GM21576 (cell line): ENCODE data around the gene PABPC4L.
"Not testable (repeated sequence)": the region's sequence is repeated elsewhere in the genome, so short reads cannot be mapped to it uniquely, and the experiment has no call there.

Source experiments
- ATAC-seq: cut with Tn5 transposase; IDR thresholded peaks from one replicate; pipeline ENCODE4 v1.9.1; 2021; ENCODE audit warnings: mild to moderate bottlenecking, moderate library complexity; ENCODE audit not compliant: unreplicated experiment

PABPC4L gene

GRCh38 chr4:134201216-134202161 is at the start of gene PABPC4L:
Gene PABPC4L (minus strand): TSS chr4:134201789. CDS start chr4:134201019, 770 bp downstream.
- ATAC-seq, result no peak

GRCh38 chr4:134251322-134251721 is 49.7 kb upstream of the PABPC4L start:
- ATAC-seq, result no peak

- no peak for ATAC-seq
These were observed 42.4 kb upstream of the PABPC4L start for GRCh38 chr4:134243742-134244713.

DNA sequence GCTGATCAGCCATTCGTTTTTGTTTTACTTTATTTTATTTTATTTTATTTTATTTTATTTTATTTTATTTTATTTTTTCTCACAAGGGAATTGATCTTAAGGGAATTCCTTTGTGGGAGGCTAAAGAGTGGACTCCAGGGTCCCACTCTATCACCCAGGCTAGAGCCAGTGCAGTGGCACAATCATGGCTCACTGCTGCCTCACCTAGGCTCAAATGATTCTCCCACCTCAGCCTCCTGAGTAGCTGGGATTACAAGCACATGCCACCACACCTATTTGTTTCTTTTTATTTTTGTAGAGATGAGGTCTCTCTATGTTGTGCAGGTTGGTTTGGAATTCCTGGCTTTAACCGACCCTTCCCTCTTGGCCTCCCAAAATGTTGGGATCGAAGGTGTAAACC is 17.5 kb upstream of the PABPC4L start:
- ATAC-seq, result no peak

- ATAC-seq, result no peak
These were observed 14.8 kb upstream of the PABPC4L start for GRCh38 chr4:134216411-134216810.

- ATAC-seq, result no peak
These were observed 14.2 kb upstream of the PABPC4L start for GRCh38 chr4:134215620-134216344.

DNA sequence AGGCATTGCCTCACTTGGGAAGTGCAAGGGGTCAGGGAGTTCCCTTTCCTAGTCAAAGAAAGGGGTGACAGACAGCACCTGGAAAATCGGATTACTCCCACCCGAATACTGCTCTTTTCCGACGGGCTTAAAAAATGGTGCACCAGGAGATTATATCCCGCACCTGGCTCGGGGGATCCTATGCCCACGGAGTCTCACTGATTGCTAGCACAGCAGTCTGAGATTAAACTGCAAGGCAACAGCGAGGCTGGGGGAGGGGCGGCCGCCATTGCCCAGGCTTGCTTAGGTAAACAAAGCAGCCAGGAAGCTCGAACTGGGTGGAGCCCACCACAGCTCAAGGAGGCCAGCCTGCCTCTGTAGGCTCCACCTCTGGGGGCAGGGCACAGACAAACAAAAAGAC is 6.4 kb upstream of the PABPC4L start:
- not testable (repeated sequence) for ATAC-seq

GRCh38 chr4:134202166-134202956 is 772 bp upstream of the PABPC4L start:
- ATAC-seq, result no peak

DNA sequence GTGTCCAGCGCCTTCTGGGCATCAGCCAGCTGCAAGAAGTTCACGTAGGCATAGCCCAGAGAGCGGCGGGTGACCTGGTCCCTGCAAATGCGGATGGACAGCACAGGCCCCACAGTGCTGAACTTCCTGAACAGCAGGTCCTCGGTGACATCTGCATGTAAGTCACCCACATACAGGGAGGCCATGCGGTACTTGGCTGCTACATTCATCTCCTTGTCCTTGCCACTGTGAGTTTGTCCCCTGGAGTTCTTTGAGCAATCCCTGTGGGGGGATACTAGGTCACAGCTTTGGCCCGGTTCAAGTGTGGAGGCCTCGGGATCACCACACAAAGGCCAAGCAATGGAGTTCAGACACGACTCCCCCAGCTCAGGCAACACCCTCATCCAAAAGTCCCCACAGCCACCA is 776 bp downstream of the PABPC4L start:
- no peak for ATAC-seq

DNA sequence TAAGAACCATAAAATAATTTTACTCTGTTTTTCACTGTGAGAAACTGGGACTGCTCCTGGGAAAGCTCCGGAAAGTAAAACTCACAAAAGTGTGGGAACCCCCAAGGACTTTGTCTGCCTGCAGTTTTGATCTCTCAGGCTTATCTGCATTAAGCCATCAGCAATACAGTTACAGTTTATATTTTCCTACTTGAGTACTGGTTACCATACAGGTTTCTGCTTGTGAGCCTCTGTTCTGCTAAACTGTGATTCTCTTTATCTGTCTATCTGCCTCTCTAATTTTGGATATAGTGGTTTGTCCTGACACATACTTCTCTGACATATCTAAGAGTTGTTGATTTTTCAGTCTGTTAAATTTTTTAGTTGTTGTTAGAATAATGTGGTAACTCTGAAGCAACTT is 11.6 kb downstream of the PABPC4L start:
- no peak for ATAC-seq

DNA sequence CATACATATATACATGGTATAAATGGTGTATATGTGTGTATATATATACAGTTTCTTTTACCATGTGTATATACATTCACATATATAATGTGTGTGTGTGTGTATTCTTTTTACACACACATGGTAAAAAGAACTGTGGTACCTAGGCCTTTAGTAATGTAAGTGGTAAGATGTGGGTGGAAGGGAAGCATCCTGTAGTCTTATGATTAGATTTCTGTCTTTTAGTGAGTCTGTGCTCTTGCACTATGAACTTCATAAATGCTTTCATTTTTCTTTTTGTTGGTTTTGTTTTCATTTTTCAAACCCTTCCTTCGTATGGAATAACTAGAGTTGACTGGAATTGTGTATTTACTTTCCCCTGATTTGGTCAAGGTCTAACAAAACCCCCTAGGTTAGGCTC is 12.1 kb downstream of the PABPC4L start:
- no peak for ATAC-seq

DNA sequence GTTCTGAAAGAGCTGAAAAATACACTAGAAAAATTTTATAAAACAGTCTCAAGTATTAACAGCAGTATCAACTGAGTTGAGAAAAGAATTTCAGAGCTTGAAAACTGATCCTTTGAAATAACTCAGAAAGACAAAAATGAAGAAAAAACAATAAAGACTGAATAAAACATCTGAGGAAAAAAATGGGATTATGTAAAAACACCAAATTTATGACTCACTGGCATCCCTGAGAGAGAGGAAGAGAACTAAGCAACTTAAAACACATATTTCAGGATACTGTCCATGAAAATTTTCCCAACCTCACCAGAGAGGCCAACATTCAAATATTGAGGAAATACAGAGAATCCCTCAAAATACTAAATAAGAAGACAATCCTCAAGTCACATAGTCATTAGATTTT is 22.9 kb downstream of the PABPC4L start:
- no peak for ATAC-seq

DNA sequence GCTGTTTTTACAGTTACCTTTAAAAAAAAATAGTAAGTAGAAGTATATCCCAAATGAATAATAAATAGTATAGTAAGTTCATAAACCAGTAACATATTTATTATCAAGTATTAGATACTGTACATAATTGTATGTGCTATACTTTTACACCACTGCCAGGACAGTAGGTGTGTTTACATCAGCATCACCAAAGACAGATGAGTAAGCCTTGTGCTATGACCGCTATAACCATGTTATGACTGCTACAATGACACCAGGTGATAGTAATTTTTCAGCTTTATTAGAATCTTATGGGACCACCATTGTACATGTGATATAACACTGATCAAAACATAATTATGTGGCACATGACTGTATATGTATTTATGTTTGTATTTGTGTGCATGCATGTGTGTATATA is 27.3 kb downstream of the PABPC4L start:
- no peak for ATAC-seq

DNA sequence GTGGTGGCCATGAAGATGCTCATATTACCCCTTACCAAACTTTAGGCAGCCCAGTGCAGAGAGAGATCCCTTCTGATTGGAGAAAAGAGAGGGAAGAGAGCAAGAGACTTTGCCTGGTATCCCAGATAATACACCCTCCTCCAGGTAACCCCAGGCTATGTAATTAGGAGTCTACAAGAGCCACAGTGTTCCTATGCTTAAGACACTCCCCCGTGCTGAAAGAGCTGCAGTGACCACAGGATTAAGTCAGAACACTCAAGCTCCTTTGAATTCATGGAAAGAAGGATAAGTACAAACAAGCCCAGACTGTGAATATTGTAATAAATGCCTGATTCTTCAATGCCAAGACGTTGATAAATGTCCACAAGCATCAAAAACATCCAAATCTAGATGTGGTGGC is 41.4 kb downstream of the PABPC4L start:
- ATAC-seq, result no peak

- no peak for ATAC-seq
These were observed 47.5 kb downstream of the PABPC4L start for GRCh38 chr4:134154097-134154496.

GRCh38 chr4:134147941-134148340 is 53.6 kb downstream of the PABPC4L start:
- no peak for ATAC-seq
